PC-9 (cell line): Measurements from ENCODE around the gene FNDC11.

Experiments used
- EZH2 ChIP-seq: fragments of 200-600 bp; sonication (generic); IDR thresholded peaks from 2 replicates; pipeline ENCODE4 v1.8.0; 2017; ENCODE audit warnings: antibody characterized with exemption, low read depth
- TF ChIP-seq, protein P1 (sequence below): fragments of 200-600 bp; sonication (generic); conservative IDR thresholded peaks from 2 replicates; pipeline ENCODE4 v1.6.1; 2017; ENCODE audit warnings: mixed run types, antibody characterized with exemption, mild to moderate bottlenecking, moderate library complexity

DNA sequence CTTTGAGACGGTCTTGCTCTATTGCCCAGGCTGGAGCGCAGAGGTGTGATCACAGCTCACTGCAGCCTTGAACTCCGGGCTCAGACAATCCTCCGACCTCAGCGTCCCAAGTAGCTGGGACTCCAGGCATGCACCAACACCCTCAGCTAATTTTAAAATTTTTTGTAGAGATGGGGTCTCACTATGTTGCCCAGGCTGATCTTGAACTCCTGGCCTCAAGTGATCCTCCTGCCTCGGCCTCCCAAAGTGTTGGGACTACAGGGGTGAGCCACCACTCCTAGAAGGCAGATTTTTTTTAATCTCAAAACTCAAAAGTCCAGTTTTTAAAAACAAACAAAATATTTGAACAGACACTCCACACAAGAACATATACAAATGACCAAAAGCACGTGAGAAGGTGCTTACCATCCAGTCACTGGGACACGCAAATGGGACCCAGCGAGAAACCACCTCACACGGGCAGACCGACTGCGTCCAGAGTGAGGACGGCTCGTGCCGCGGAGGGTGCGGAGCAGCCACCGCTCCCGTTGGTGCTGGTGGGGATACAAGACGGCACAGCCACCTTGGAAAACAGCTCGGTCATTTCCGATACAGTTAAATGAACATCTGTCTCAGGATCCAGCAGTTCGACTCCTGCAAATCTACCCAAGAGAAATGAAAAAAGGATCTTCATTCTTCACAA, 28.6 kb downstream of the FNDC11 start:
- TF ChIP-seq, protein P1, sequence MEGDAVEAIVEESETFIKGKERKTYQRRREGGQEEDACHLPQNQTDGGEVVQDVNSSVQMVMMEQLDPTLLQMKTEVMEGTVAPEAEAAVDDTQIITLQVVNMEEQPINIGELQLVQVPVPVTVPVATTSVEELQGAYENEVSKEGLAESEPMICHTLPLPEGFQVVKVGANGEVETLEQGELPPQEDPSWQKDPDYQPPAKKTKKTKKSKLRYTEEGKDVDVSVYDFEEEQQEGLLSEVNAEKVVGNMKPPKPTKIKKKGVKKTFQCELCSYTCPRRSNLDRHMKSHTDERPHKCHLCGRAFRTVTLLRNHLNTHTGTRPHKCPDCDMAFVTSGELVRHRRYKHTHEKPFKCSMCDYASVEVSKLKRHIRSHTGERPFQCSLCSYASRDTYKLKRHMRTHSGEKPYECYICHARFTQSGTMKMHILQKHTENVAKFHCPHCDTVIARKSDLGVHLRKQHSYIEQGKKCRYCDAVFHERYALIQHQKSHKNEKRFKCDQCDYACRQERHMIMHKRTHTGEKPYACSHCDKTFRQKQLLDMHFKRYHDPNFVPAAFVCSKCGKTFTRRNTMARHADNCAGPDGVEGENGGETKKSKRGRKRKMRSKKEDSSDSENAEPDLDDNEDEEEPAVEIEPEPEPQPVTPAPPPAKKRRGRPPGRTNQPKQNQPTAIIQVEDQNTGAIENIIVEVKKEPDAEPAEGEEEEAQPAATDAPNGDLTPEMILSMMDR, result no peak
- no peak for TF ChIP-seq EZH2
